GM18873 (cell line): ENCODE results near the gene ATF7IP2.

Experiments used
- ATAC-seq: cut with Tn5 transposase; IDR thresholded peaks from one replicate; pipeline ENCODE4 v1.9.1; 2021; ENCODE audit warnings: mild to moderate bottlenecking, moderate library complexity, moderate number of reproducible peaks; ENCODE audit not compliant: unreplicated experiment, low FRiP score

The ATF7IP2 gene

GRCh38 chr16:10509534-10510025, 123.7 kb downstream of the ATF7IP2 start:
- ATAC-seq, result peak; percentile 62

- no peak for ATAC-seq
Observed at GRCh38 chr16:10510279-10510678, 124.4 kb downstream of the ATF7IP2 start.

- ATAC-seq, result no peak
Observed at GRCh38 chr16:10511829-10512228, 126.0 kb downstream of the ATF7IP2 start.

GRCh38 chr16:10514369-10515055, 128.7 kb downstream of the ATF7IP2 start:
- no peak for ATAC-seq

GRCh38 chr16:10517868-10518267, 132.0 kb downstream of the ATF7IP2 start:
- ATAC-seq, result no peak

- ATAC-seq, result no peak
Observed at GRCh38 chr16:10518479-10519041, 132.7 kb downstream of the ATF7IP2 start.

GRCh38 chr16:10519297-10519696, 133.4 kb downstream of the ATF7IP2 start:
- no peak for ATAC-seq

- no peak for ATAC-seq
Observed at GRCh38 chr16:10519929-10520868, 134.3 kb downstream of the ATF7IP2 start.

- no peak for ATAC-seq
Observed at GRCh38 chr16:10520869-10521578, 135.2 kb downstream of the ATF7IP2 start.

GRCh38 chr16:10521681-10522274, 135.9 kb downstream of the ATF7IP2 start:
- ATAC-seq, result no peak

GRCh38 chr16:10522966-10523365, 137.1 kb downstream of the ATF7IP2 start:
- ATAC-seq, result no peak

- ATAC-seq, result no peak
Observed at GRCh38 chr16:10525214-10525825, 139.5 kb downstream of the ATF7IP2 start.

- no peak for ATAC-seq
Observed at GRCh38 chr16:10526962-10527361, 141.1 kb downstream of the ATF7IP2 start.

- no peak for ATAC-seq
Observed at GRCh38 chr16:10528635-10529034, 142.8 kb downstream of the ATF7IP2 start.

- ATAC-seq, result no peak
Observed at GRCh38 chr16:10529895-10530669, 144.2 kb downstream of the ATF7IP2 start.

- ATAC-seq, result no peak
Observed at GRCh38 chr16:10530685-10531084, 144.8 kb downstream of the ATF7IP2 start.

- ATAC-seq, result no peak
Observed at GRCh38 chr16:10531582-10531981, 145.7 kb downstream of the ATF7IP2 start.
